GM12878 (cell line): ENCODE data around the gene APOBEC3H. TPM values are rescaled to one million over a fixed set of nuclear protein-coding genes. Genes with fewer than 3 reads are reported as not detected.

ENCODE experiments used
- CTCF ChIP-seq, 3 experiments: IDR thresholded peaks in 2 of 3; conservative IDR thresholded peaks in 1 of 3; 2 replicates each; pipeline ENCODE4 v1.5.1; 2011; ENCODE audit warnings: low read depth in 3 of 3, low read length in 3 of 3, mild to moderate bottlenecking in 3 of 3, control low read depth in 2 of 3, moderate library complexity in 2 of 3, inconsistent platforms in 1 of 3, mixed read lengths in 1 of 3; ENCODE audit not compliant: control insufficient read depth in 2 of 3, insufficient read depth in 1 of 3; ENCODE audit errors: extremely low read depth in 1 of 3
- EP300 ChIP-seq, 2 experiments: fragments of 150-350 bp in 1 of 2; IDR thresholded peaks; 2 replicates each; pipeline ENCODE4 v1.6.1; 2011 to 2012; ENCODE audit warnings: low read depth in 2 of 2, low read length in 2 of 2, borderline replicate concordance in 1 of 2, improper control_type of control experiment in 1 of 2, inconsistent platforms in 1 of 2; ENCODE audit not compliant: control insufficient read depth in 1 of 2
- EZH2 ChIP-seq: IDR thresholded peaks from 2 replicates; pipeline ENCODE4 v1.6.1; 2012; ENCODE audit warnings: low read depth, mild to moderate bottlenecking, control low read depth, inconsistent platforms, low read length, borderline replicate concordance; ENCODE audit not compliant: control insufficient read depth
- GABPA ChIP-seq: IDR thresholded peaks from 2 replicates; pipeline ENCODE4 v1.6.1; 2014; ENCODE audit warnings: antibody characterized with exemption, low read depth, mild to moderate bottlenecking, inconsistent platforms
- MXI1 ChIP-seq: fragments of 150-350 bp; IDR thresholded peaks from 2 replicates; pipeline ENCODE4 v1.6.1; 2011; ENCODE audit warnings: low read depth, mild to moderate bottlenecking, inconsistent platforms, low read length, improper control_type of control experiment
- RAD21 ChIP-seq: IDR thresholded peaks from 2 replicates; pipeline ENCODE4 v1.6.1; 2011; ENCODE audit warnings: mild to moderate bottlenecking, low read depth, low read length, moderate library complexity; ENCODE audit not compliant: insufficient read depth
- SP1 ChIP-seq: IDR thresholded peaks from one replicate; pipeline ENCODE4 v1.6.1; 2011; ENCODE audit warnings: low read depth, low read length
- SRF ChIP-seq, 2 experiments: IDR thresholded peaks; 2 replicates each; pipeline ENCODE4 v1.6.1; 2011; ENCODE audit warnings: low read depth in 2 of 2, low read length in 2 of 2, mild to moderate bottlenecking in 1 of 2, moderate library complexity in 1 of 2
- ZBTB4 ChIP-seq: fragments of 450-650 bp; formaldehyde crosslinking; IDR thresholded peaks from 2 replicates; pipeline ENCODE4 v1.4.0; 2022; ENCODE audit warnings: mild to moderate bottlenecking, moderate library complexity
- polyA plus RNA-seq, 11 experiments: library from polyadenylated mRNA; depleted of rRNA in 4 of 11; unstranded in 6 of 11; stranded (reverse) in 5 of 11; fragments of >200 nt; fragmentation: Nextera tagmentation in 4 of 11; fragmentation: Illumina TruSeq in 1 of 11; extraction: Ambion mirVana in 4 of 11; extraction: Trizol in 1 of 11; gene quantifications; 1 replicate in 1 of 11; 2 replicates in 10 of 11; pipeline versions ENCODE4 v1.2.1 to v1.2.3, GENCODE V29; 2011 to 2016; ENCODE audit warnings: inconsistent platforms in 2 of 11, missing spikeins in 2 of 11, low read depth in 1 of 11
- total RNA-seq, 4 experiments: library from RNA; depleted of rRNA in 3 of 4; stranded (reverse); fragments of >200 nt in 3 of 4; fragmentation: Illumina TruSeq in 1 of 4; extraction: Trizol in 1 of 4; gene quantifications; 2 replicates each; pipeline versions ENCODE4 v1.2.1 to v1.2.3, GENCODE V29; 2013 to 2021
- TF ChIP-seq, protein P1 (sequence below): IDR thresholded peaks from 2 replicates; pipeline ENCODE4 v1.6.1; 2012; ENCODE audit warnings: improper control_type of control experiment, low read depth, low read length; ENCODE audit not compliant: insufficient replicate concordance
- TF ChIP-seq, protein P2 (sequence below): IDR thresholded peaks from 2 replicates; pipeline ENCODE4 v1.6.1; 2012; ENCODE audit warnings: low read depth, low read length, improper control_type of control experiment
- TF ChIP-seq, protein P3 (sequence below): IDR thresholded peaks from 2 replicates; pipeline ENCODE4 v1.6.1; 2012; ENCODE audit warnings: low read depth, low read length, improper control_type of control experiment

Gene APOBEC3H
- total and polyA plus RNA-seq, 10 of the 15 experiments (the other 5 are each of a cell fraction or from before 2014, with no cell fraction given), result 7.5 to 23.0 (median 14.8) TPM

- TF ChIP-seq, protein P1, sequence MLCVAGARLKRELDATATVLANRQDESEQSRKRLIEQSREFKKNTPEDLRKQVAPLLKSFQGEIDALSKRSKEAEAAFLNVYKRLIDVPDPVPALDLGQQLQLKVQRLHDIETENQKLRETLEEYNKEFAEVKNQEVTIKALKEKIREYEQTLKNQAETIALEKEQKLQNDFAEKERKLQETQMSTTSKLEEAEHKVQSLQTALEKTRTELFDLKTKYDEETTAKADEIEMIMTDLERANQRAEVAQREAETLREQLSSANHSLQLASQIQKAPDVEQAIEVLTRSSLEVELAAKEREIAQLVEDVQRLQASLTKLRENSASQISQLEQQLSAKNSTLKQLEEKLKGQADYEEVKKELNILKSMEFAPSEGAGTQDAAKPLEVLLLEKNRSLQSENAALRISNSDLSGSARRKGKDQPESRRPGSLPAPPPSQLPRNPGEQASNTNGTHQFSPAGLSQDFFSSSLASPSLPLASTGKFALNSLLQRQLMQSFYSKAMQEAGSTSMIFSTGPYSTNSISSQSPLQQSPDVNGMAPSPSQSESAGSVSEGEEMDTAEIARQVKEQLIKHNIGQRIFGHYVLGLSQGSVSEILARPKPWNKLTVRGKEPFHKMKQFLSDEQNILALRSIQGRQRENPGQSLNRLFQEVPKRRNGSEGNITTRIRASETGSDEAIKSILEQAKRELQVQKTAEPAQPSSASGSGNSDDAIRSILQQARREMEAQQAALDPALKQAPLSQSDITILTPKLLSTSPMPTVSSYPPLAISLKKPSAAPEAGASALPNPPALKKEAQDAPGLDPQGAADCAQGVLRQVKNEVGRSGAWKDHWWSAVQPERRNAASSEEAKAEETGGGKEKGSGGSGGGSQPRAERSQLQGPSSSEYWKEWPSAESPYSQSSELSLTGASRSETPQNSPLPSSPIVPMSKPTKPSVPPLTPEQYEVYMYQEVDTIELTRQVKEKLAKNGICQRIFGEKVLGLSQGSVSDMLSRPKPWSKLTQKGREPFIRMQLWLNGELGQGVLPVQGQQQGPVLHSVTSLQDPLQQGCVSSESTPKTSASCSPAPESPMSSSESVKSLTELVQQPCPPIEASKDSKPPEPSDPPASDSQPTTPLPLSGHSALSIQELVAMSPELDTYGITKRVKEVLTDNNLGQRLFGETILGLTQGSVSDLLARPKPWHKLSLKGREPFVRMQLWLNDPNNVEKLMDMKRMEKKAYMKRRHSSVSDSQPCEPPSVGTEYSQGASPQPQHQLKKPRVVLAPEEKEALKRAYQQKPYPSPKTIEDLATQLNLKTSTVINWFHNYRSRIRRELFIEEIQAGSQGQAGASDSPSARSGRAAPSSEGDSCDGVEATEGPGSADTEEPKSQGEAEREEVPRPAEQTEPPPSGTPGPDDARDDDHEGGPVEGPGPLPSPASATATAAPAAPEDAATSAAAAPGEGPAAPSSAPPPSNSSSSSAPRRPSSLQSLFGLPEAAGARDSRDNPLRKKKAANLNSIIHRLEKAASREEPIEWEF, result peak; percentile 85
- TF ChIP-seq EP300 (IDR thresholded peaks at IDR 0.05; ENCODE audit: borderline replicate concordance in 1 of 2, control insufficient read depth in 1 of 2, low read depth in 2 of 2, low read length in 2 of 2), result peak; percentile 82 to 95
- no peak for TF ChIP-seq SP1
- TF ChIP-seq RAD21, result peak; percentile 86
- TF ChIP-seq, protein P2, sequence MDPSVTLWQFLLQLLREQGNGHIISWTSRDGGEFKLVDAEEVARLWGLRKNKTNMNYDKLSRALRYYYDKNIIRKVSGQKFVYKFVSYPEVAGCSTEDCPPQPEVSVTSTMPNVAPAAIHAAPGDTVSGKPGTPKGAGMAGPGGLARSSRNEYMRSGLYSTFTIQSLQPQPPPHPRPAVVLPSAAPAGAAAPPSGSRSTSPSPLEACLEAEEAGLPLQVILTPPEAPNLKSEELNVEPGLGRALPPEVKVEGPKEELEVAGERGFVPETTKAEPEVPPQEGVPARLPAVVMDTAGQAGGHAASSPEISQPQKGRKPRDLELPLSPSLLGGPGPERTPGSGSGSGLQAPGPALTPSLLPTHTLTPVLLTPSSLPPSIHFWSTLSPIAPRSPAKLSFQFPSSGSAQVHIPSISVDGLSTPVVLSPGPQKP, result no peak
- no peak for TF ChIP-seq EZH2
- TF ChIP-seq GABPA, result no peak
- TF ChIP-seq ZBTB4 (CRISPR knock-in tag), result no peak
- TF ChIP-seq, protein P3, sequence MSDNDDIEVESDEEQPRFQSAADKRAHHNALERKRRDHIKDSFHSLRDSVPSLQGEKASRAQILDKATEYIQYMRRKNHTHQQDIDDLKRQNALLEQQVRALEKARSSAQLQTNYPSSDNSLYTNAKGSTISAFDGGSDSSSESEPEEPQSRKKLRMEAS, result no peak
- peak; percentile 85; the same call in 1 of the 2 replicates for TF ChIP-seq MXI1
- TF ChIP-seq SRF (IDR thresholded peaks at IDR 0.05; ENCODE audit: low read depth in 2 of 2, low read length in 2 of 2), result peak; percentile 77 to 98
- TF ChIP-seq CTCF (IDR thresholded peaks at IDR 0.05 in 2 of 3, conservative IDR thresholded peaks at IDR 0.05 in 1 of 3; ENCODE audit: control insufficient read depth in 2 of 3, extremely low read depth in 1 of 3, insufficient read depth in 1 of 3, low read depth in 3 of 3, low read length in 3 of 3), result peak; percentile 56 to 75 (median 64)
Measured at GRCh38 chr22:39117585-39118191, 20.6 kb downstream of the APOBEC3H start (continued).
